GM12878 (cell line): ENCODE measurements around the gene ZSWIM2. TPM values are rescaled to one million over a fixed set of nuclear protein-coding genes. Genes with fewer than 3 reads are reported as not detected.

Source experiments
- ATAC-seq: fragments of 200-7000 bp; cut with Tn5 transposase; 3 replicates; pipeline ENCODE4 v1.9.1; 2020; ENCODE audit warnings: mild to moderate bottlenecking, moderate library complexity
- BruUV-seq: library from RNA; stranded (reverse); fragments of 400-500 nt; replicated peaks from 2 replicates; lab custom pipeline; 2021; lab: Mats Ljungman, UMichigan
- CTCF ChIA-PET: fragments of 300-600 bp; sonication (Branson Sonifier 250); formaldehyde crosslinking; extraction: SDS; loops from one replicate; lab custom pipeline; 2021; ENCODE audit warnings: inconsistent platforms; lab: Yijun Ruan, JAX
- POLR2A ChIA-PET: fragments of 350-600 bp; formaldehyde crosslinking; extraction: SDS; loops from one replicate; lab custom pipeline; 2021; ENCODE audit warnings: inconsistent platforms; lab: Charles Lee
- RAD21 ChIA-PET: fragments of 300-600 bp; sonication (Branson Sonifier 250); formaldehyde crosslinking; loops from one replicate; lab custom pipeline; 2023; ENCODE audit warnings: antibody characterized with exemption; ENCODE audit not compliant: unreplicated experiment; lab: Charles Lee
- SMC1A ChIA-PET: fragments of 300-600 bp; sonication (Branson Sonifier 250); formaldehyde crosslinking; loops from one replicate; lab custom pipeline; 2023; ENCODE audit not compliant: unreplicated experiment, uncharacterized antibody; lab: Charles Lee
- DNase-seq: peaks from one replicate; pipeline ENCODE4 v3.0.0-alpha.2; 2011; ENCODE audit warnings: low read depth, low spot score
- FAIRE-seq: peaks from 3 replicates; lab custom pipeline; 2011; peaks lifted over from hg19 to GRCh38; lab: Jason Lieb, UNC
- H2AFZ ChIP-seq: 2 replicates; pipeline ENCODE4 v1.6.0; 2011; ENCODE audit warnings: low read depth, low read length, control low read depth; ENCODE audit not compliant: control insufficient read depth
- H3K27ac ChIP-seq: 2 replicates; pipeline ENCODE4 v1.5.1; 2011; ENCODE audit warnings: control low read depth; ENCODE audit not compliant: control insufficient read depth, insufficient read depth
- H3K27me3 ChIP-seq, 2 experiments: replicated peaks in 1 of 2; 2 replicates each; pipeline versions ENCODE4 v1.6.0 to v1.6.1; 2011; ENCODE audit warnings: low read length in 1 of 2; ENCODE audit not compliant: control insufficient read depth in 2 of 2, insufficient read depth in 2 of 2
- H3K36me3 ChIP-seq, 2 experiments: 2 replicates each; pipeline ENCODE4 v1.5.1; 2011; ENCODE audit warnings: low read length in 1 of 2; ENCODE audit not compliant: control insufficient read depth in 2 of 2, insufficient read depth in 2 of 2
- H3K4me1 ChIP-seq: 2 replicates; pipeline ENCODE4 v1.6.1; 2011; ENCODE audit warnings: mild to moderate bottlenecking, low read length, moderate library complexity, mixed read lengths; ENCODE audit not compliant: control insufficient read depth, insufficient read depth
- H3K4me2 ChIP-seq: 2 replicates; pipeline ENCODE4 v1.6.0; 2011; ENCODE audit warnings: control low read depth; ENCODE audit not compliant: control insufficient read depth, insufficient read depth
- H3K4me3 ChIP-seq: fragments of 200-600 bp; sonication (generic); 2 replicates; pipeline ENCODE4 v1.5.1; 2016
- H3K79me2 ChIP-seq: 2 replicates; pipeline ENCODE4 v1.6.0; 2011; ENCODE audit warnings: low read length; ENCODE audit not compliant: control insufficient read depth, insufficient read depth
- H3K9ac ChIP-seq: 2 replicates; pipeline ENCODE4 v1.8.0; 2011; ENCODE audit warnings: low read length, control low read depth, mixed read lengths; ENCODE audit not compliant: control insufficient read depth, insufficient read depth
- H3K9me3 ChIP-seq: replicated peaks from 3 replicates; pipeline ENCODE4 v1.5.1; 2011; ENCODE audit warnings: mild to moderate bottlenecking, low read length; ENCODE audit not compliant: control insufficient read depth, insufficient read depth
- H4K20me1 ChIP-seq: 2 replicates; pipeline ENCODE4 v1.6.0; 2011; ENCODE audit not compliant: control insufficient read depth, insufficient read depth
- NBN ChIP-seq: fragments of 450-650 bp; IDR thresholded peaks from 2 replicates; pipeline ENCODE4 v1.6.1; 2016
- NFYA ChIP-seq: IDR thresholded peaks from 2 replicates; pipeline ENCODE4 v1.6.1; 2011; ENCODE audit warnings: low read depth, mild to moderate bottlenecking, low read length, improper control_type of control experiment, borderline replicate concordance
- PAX8 ChIP-seq: fragments of 450-650 bp; IDR thresholded peaks from 2 replicates; pipeline ENCODE4 v1.6.1; 2017; ENCODE audit warnings: mild to moderate bottlenecking, moderate library complexity
- SIN3A ChIP-seq: IDR thresholded peaks from 2 replicates; pipeline ENCODE4 v1.6.1; 2012; ENCODE audit warnings: low read depth, low read length, improper control_type of control experiment
- SUPT20H ChIP-seq: IDR thresholded peaks from 2 replicates; pipeline ENCODE4 v1.6.1; 2011; ENCODE audit warnings: low read depth, mild to moderate bottlenecking, low read length, moderate library complexity, borderline replicate concordance; ENCODE audit not compliant: control insufficient read depth
- WGBS: methylation state at CpG from one replicate; pipeline ENCODE4 v1.1.6; 2016; ENCODE audit warnings: low lambda C conversion rate; ENCODE audit not compliant: insufficient replicate concordance, insufficient coverage; ENCODE audit errors: missing lambda C conversion rate; 5-methylcytosine and 5-hydroxymethylcytosine counted together
- in situ Hi-C: fragments of 300-500 bp; cut with MboI; formaldehyde crosslinking; loops from 9 replicates; pipeline ENCODE4 v1.14.3; 2018; ENCODE audit warnings: mixed read lengths
- intact Hi-C: fragments of 100-400 bp; cut with micrococcal nuclease; formaldehyde crosslinking; loops from one replicate; pipeline ENCODE4 v1.14.2; 2022; ENCODE audit not compliant: unreplicated experiment
- polyA plus RNA-seq, 11 experiments: library from polyadenylated mRNA; depleted of rRNA in 4 of 11; unstranded in 6 of 11; stranded (reverse) in 5 of 11; fragments of >200 nt; fragmentation: Nextera tagmentation in 4 of 11; fragmentation: Illumina TruSeq in 1 of 11; extraction: Ambion mirVana in 4 of 11; extraction: Trizol in 1 of 11; gene quantifications; 1 replicate in 1 of 11; 2 replicates in 10 of 11; pipeline versions ENCODE4 v1.2.1 to v1.2.3, GENCODE V29; 2011 to 2016; ENCODE audit warnings: inconsistent platforms in 2 of 11, missing spikeins in 2 of 11, low read depth in 1 of 11
- total RNA-seq, 4 experiments: library from RNA; depleted of rRNA in 3 of 4; stranded (reverse); fragments of >200 nt in 3 of 4; fragmentation: Illumina TruSeq in 1 of 4; extraction: Trizol in 1 of 4; gene quantifications; 2 replicates each; pipeline versions ENCODE4 v1.2.1 to v1.2.3, GENCODE V29; 2013 to 2021
- TF ChIP-seq, protein P1 (sequence below): IDR thresholded peaks from 2 replicates; pipeline ENCODE4 v1.6.1; 2012; ENCODE audit warnings: low read depth, low read length, improper control_type of control experiment
- TF ChIP-seq, protein P2 (sequence below): IDR thresholded peaks from 2 replicates; pipeline ENCODE4 v1.6.1; 2011; ENCODE audit warnings: borderline replicate concordance, low read depth, mild to moderate bottlenecking, moderate library complexity, low read length; ENCODE audit not compliant: insufficient read depth, poor library complexity, severe bottlenecking

The ZSWIM2 gene
- total and polyA plus RNA-seq, 10 of the 15 experiments (the other 5 are each of a cell fraction or from before 2014, with no cell fraction given), result not detected

DNA sequence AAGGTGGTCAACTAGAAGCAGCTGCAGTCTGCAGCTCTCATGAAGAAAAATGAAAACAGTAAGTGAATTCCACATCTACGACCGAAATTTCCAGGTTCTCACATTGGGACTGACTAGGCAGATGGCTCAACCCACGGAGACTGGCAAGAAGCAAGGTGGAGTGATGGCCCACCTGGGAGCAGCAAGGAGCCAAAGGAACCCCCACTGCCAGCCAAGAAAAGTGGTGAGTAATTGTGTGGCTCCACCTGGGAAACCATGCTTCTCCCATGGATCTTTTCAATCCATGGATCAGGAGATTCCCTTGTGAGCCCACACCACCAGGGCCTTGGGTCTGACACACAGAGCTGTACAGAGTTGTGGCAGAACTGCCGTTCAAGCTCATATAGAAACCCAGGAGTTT, 64.0 kb downstream of the ZSWIM2 start:
- H3K27ac ChIP-seq, result no peak overlapping the region
- intact Hi-C loops (no loop called here), in situ Hi-C loops (no loop called here)
- ChIA-PET CTCF (no interaction called here), SMC1A (interaction anchor here (0.6 kb wide), 1 partner anchor 377 kb away, joined by 3 read pairs; no protein-coding TSS in a partner anchor), POLR2A (no interaction called here), RAD21 (no interaction called here)
- no peak for ATAC-seq
- no peak overlapping the region for H3K4me3 ChIP-seq
- no peak for DNase-seq
- no peaks in the 10 kb centered on the region for H3K79me2 ChIP-seq
- BruUV-seq, result no TSS peak
- no peak overlapping the region for H3K9ac ChIP-seq
- TF ChIP-seq PAX8 (no peak), NFYA (no peak), NBN (no peak), SUPT20H (no peak), SIN3A (no peak)
- TF ChIP-seq, protein P1, sequence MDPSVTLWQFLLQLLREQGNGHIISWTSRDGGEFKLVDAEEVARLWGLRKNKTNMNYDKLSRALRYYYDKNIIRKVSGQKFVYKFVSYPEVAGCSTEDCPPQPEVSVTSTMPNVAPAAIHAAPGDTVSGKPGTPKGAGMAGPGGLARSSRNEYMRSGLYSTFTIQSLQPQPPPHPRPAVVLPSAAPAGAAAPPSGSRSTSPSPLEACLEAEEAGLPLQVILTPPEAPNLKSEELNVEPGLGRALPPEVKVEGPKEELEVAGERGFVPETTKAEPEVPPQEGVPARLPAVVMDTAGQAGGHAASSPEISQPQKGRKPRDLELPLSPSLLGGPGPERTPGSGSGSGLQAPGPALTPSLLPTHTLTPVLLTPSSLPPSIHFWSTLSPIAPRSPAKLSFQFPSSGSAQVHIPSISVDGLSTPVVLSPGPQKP, result no peak
- TF ChIP-seq, protein P2, sequence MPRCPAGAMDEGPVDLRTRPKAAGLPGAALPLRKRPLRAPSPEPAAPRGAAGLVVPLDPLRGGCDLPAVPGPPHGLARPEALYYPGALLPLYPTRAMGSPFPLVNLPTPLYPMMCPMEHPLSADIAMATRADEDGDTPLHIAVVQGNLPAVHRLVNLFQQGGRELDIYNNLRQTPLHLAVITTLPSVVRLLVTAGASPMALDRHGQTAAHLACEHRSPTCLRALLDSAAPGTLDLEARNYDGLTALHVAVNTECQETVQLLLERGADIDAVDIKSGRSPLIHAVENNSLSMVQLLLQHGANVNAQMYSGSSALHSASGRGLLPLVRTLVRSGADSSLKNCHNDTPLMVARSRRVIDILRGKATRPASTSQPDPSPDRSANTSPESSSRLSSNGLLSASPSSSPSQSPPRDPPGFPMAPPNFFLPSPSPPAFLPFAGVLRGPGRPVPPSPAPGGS, result no peak
- no peaks in the 10 kb centered on the region for H4K20me1 ChIP-seq
- no peaks in the 10 kb centered on the region for H3K4me1 ChIP-seq
- FAIRE-seq, result no peak
- WGBS, result 3% methylated on average over 4 of the region's 4 CpGs
- H3K4me2 ChIP-seq, result no peak overlapping the region
- H3K36me3 ChIP-seq, result no peaks in the 10 kb centered on the region
- H3K27me3 ChIP-seq, result no peaks in the 10 kb centered on the region
- H3K9me3 ChIP-seq, result no peaks in the 10 kb centered on the region; the same call in 2 of the 3 replicates
- H2AFZ ChIP-seq, result no peak overlapping the region
